ENCODE data around the gene TNNI3K. TPM values are rescaled to one million over a fixed set of nuclear protein-coding genes. Genes with fewer than 3 reads are reported as not detected.
A peak's percentile ranks its signal among the peaks of the same experiment; 100 is the strongest.

TNNI3K gene
- total RNA-seq, 1 donor from 2014 or later: not detected

GRCh38 chr1:74392840-74393239, 157.7 kb downstream of the TNNI3K start:
- no peak for DNase-seq

- no peak for DNase-seq
Measured at GRCh38 chr1:74395571-74395970, 160.4 kb downstream of the TNNI3K start.

GRCh38 chr1:74396462-74396861, 161.3 kb downstream of the TNNI3K start:
- no peak for DNase-seq

DNA sequence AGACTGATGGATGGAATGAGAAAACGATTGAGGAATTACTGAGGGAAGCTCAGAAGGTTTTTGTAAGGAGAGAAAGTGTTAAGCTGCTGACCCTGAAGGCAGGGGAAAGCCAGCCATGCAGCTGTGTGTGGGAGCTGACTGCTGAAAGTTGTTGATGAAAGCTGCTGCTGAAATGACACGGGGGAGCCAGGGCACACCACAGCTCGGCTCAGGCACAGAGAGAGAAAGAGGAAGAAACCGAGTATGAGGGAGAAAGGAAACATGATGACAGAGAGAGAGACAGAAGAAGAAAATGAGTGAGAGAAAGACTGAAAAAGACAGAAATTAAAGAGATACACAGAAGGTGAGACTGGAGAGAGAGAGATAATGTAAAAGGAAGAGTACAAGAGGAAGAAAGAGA, 161.7 kb downstream of the TNNI3K start:
- DNase-seq: no peak

DNA sequence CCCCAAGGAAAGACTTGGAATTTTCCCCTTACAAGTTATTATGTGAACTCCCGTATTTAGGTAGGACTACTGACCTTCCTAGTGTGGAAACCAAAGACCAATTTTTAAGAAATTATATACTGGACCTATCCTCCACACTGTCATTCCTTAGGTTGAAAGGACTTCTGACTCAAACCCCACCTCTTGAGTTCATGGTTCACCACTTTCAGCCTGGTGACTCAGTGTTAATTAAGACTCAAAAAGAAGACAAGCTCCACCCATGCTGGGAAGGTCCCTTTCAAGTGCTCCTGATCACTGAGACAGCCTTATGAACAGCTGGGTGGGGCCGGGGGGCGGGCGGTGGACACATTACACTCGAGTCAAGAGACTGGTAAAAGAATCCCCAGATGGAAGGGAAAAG, 164.1 kb downstream of the TNNI3K start:
- no peak for DNase-seq

DNA sequence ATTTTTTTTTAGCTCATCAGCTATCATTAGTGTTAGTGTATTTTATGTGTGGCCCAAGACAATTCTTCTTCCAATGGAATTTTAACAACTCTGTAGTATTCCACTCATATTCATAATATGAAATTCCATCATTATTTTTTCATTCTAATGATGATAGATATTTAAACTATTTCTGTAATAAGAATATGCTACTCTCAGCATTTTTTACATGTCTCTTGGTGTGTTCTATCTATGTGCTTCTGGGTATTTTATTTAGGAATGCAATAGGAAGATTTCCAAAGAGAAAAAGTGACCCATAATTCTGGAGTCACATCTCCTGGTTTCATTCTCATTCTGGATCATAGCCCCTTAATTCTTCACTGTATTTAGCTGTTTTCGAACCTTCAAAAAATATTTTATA, 167.7 kb downstream of the TNNI3K start:
- DNase-seq: no peak

- DNase-seq: no peak
Measured at GRCh38 chr1:74403606-74404005, 168.4 kb downstream of the TNNI3K start.

DNA sequence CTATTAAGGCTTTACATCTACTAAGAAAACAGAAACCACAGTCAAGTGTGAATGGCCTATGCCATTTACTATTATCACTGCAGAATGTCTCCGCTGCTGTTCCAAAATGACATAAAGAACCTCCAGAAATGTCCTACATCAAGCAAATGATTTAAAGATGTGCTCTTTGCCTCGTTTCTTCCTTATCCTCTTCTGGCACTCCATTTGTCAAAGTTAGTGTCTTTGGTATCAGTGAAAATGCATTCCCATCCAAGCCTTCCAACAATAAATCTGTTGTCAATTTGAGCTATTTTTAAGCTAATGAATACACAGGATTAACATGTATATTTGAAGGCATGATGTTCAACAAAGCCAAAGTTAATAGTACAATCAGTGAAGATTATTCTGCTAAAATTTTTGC, 171.6 kb downstream of the TNNI3K start:
- DNase-seq: no peak

- DNase-seq: no peak
Measured at GRCh38 chr1:74407902-74408301, 172.7 kb downstream of the TNNI3K start.

- DNase-seq: no peak
Measured at GRCh38 chr1:74412244-74412643, 177.1 kb downstream of the TNNI3K start.

DNA sequence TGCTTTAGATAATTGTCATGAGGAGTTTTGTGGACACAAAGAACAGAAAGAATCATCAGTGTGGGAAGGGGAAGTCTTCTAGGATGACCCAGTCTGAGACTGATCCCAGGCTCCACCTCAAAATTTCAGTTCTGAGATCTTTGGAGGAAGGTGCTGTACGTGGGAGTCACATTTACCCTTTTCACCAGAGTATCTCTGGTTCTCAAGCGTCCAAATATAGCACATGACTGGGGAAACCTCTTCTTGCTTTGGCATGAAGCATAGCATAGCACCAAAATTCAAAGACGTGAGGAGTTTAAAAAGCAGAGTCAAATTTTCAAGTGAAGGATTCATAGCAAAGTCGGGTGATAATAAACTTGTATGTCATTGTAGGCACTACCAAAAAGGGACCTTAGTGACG, 180.7 kb downstream of the TNNI3K start:
- DNase-seq: no peak

GRCh38 chr1:74419611-74420010, 184.4 kb downstream of the TNNI3K start:
- no peak for DNase-seq

DNA sequence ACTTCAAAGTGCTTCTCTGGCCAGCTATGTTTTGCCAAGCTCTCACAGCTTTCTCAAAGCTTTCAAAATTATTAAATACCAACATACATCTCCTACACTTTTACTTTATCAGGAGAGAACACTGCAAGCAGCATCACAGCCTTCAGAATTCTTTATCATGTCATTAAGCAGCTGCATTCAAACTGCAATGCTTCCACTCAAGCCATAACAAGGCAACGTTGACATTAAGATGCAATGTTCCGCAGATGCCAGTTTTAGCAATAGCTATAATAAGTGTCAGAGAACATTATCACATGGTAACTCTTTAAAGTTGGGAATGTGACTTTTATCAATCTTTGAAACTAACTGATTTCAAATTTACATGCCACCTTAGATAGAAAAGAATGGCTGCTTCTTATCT, 185.3 kb downstream of the TNNI3K start:
- DNase-seq: no peak

GRCh38 chr1:74422421-74423292, 187.5 kb downstream of the TNNI3K start:
- DNase-seq: no peak

DNA sequence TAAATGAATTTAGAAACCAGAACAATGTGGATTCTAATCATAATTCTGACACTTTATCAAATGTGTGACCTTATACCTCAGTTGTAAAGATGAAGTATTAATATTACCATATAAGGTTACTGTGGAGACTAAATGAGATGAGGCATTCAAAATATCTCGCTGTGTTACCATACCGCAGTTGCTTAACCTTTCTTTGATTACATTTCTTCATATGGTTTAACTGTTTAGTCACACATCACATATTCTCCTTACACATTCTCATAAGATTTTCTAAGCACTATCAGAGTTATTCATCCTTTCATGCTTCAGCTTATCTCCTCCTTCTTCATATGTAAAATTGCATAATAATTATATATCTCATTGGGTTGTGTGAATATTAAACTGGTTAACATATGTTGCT, 188.3 kb downstream of the TNNI3K start:
- DNase-seq: no peak

DNA sequence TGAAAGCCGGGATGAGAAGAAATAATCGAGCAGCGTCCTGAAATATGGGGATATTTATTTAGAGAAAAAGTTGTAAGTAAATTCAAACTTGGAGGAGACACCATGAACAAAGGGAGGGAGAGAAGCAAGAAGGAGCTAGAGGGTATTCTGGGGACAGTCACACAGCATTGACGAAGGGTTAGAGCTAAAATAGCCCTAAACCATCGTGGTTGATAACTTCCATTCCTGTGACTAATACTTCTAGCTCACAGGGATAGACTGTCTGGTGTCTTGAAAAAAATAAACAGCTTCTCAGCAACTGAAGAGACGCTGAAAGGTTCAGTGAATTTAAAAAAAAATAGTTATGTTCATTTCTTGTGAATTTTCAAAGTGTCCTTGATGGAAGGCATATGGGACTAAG, 190.5 kb downstream of the TNNI3K start:
- no peak for DNase-seq

GRCh38 chr1:74426208-74426937, 191.2 kb downstream of the TNNI3K start:
- peak; percentile 0 for DNase-seq

GRCh38 chr1:74427681-74428080, 192.5 kb downstream of the TNNI3K start:
- DNase-seq: no peak

GRCh38 chr1:74429580-74429979, 194.4 kb downstream of the TNNI3K start:
- DNase-seq: no peak

- DNase-seq: no peak
Measured at GRCh38 chr1:74430342-74430934, 195.3 kb downstream of the TNNI3K start.

DNA sequence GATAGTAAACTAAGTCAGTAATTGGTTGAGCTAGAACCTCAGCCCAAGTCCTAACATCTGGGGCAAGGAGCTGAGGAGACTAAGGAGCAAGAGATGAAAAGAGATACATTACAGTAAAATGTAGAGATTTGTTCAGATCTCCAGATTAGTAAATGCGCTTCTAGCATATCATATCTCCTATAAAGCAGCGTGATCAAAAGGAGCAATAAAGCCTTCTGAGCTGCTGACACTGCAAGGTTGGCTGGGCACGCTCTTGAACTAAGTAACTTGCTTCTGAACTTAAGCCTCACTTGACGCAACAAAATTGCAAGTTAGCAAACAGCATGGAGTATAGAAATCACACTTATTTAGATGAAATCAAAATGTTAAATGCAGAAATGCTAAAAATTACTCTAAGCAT, 196.3 kb downstream of the TNNI3K start:
- no peak for DNase-seq

DNA sequence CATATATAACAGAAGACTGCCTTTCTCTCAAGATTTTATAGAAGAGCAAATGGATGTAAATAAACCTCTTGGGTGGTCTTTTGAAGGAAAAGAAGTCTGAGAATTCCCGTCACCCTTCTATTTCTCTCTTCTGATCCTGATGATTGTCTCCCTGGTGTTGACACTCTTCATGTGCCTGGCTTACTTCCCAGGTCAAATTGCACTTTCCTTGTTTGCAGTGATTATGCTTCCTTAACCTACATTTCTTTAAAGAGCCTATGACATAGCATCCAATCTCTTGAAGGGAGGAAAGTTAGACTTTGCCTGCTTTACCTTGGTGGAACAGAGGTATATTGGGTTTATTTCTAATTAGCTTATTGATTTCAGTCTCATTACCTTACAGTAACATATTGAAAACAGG, 197.1 kb downstream of the TNNI3K start:
- DNase-seq: no peak

DNA sequence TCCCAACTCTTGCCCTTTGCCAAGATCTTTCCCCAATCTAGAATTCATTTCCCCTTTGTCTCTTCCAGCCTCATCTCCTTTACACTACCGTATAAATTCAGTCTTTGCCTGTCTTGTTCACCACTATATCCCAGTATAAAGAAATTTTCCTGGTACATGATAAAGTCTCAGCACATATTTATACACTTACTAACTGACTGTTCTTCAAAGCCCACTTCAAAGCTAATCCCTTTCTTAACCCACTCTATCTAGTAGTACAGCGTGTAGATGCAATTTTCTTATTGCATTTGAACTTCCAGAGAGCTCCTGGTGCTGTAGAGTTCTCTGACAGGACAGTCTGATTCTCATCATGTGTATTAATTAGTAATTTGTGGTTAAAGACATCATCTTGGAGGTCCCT, 199.1 kb downstream of the TNNI3K start:
- DNase-seq: no peak

DNA sequence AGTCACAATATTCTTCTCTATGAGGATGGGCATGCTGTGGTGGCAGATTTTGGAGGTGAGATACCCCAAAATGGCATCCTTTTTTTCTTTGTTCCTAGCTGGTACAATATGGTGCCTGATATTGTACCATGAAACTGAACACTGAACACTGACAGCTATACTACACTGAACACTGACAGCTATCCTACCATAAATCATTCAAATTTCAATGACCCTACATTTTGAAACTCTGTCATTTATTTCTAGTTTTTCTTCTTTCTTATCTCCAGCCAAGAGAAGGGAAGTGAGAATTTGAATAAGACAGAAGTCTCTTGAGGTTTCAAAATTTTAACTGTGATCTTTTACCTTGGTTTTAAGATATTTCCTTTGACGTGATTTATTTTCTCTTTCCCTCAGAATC, 200.9 kb downstream of the TNNI3K start:
- no peak for DNase-seq
